Stimulated activated CD4-positive, alpha-beta T cell treated with anti-CD3 and anti-CD28 coated beads, Interleukin-12 subunit alpha, Interleukin-12 subunit beta, amount 100 ng/mL, for 48 hours (primary cell): ENCODE measurements around the gene FBXO38.

Experiments
- DNase-seq, 3 donors: peaks; one replicate each; pipeline ENCODE4 v3.0.0-alpha.2; 2020; ENCODE audit warnings: low read depth in 2 of 3, low spot score in 1 of 3

FBXO38 gene, protein sequence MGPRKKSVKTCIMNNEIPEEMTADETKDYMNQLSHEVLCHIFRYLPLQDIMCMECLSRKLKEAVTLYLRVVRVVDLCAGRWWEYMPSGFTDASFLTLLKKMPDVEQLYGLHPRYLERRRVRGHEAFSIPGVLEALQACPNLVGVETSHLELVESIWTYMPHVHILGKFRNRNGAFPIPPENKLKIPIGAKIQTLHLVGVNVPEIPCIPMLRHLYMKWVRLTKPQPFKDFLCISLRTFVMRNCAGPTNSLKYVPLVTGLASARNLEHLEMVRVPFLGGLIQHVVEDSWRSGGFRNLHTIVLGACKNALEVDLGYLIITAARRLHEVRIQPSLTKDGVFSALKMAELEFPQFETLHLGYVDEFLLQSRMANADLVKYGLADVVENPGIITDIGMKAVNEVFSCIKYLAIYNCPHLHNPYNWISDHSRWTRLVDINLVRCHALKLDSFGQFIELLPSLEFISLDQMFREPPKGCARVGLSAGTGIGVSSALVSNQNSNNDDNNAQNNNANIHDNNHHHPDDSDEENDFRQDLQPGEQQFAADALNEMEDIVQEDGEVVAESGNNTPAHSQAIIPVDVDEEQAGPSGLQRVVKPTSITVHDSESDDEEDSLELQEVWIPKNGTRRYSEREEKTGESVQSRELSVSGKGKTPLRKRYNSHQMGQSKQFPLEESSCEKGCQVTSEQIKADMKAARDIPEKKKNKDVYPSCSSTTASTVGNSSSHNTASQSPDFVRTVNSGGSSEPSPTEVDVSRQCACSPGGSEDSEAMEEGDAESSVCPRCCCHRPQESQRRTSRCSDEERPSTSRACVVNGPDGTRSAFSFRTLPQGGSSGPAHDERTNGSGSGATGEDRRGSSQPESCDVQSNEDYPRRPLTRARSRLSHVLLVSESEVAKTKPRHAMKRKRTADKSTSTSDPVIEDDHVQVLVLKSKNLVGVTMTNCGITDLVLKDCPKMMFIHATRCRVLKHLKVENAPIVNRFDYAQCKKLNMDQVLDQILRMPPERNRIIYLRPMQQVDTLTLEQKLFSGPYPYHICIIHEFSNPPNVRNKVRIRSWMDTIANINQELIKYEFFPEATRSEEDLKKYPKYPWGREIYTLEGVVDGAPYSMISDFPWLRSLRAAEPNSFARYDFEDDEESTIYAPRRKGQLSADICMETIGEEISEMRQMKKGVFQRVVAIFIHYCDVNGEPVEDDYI

DNA sequence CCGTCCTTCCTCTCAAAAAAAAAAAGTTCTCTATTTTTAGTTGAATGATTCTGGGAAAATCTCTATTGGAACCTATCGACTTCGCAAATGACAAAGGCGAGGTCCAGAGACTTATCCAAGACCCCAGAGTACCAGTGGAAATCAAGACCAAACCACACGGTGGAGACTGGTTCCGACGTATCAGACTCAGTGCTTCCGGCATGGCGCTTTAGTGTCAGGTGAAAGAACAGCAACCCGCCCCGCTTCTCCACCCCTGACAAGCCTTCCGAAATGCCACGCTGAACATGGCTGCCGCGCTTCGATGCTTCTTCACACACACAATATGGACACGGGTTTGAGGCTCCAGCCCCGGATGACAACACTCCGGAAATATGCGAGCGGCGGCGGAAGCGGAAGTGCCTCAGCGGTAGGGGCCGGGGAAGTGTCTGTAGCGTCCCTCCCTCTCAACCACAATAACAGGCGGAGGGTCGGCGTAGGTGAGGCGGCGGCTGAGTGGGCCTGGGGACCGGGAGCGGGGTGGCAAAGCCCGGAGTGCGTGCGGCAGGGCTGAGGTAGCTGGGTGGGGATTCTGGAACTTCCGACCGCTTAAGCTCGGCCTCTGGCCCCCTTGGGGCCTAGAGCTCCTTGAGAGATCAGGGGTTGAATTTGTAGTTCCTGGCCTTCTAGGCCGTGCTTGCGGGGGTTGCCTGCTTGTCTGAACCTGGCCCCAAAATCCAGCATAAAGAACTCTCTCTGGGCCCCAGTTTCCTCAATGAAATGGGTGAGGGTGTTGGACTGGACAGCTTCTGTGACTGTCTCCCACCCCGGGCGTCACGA lies at the start of gene FBXO38:
FBXO38 (plus strand) TSS at position 395 of the 816 bp plus-strand sequence. CDS start 10,819 bp downstream, outside the sequence.
- peak; percentile 91 to 94 (median 92) for DNase-seq

DNA sequence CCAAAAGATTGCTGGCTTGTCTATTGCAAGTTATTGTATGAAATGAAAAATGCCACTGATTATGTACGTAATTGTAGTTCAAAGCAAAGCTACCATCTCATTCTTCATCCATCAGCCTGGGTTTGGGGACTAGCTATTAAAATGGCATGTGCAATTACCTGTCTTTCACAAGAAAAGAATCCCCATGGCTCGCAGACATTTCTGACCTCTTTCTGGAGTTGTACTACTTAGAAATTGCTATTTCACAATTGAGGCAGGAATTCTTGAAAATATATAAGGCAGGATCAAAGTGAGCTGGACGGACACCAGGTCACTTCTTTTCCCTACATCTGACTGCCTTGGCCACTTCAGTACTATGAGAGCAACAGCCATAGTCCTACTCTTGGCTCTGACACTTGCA lies 48.5 kb upstream of the FBXO38 start, which contains the start of gene SPINK9:
SPINK9 (plus strand) TSS at position 301 of the 400 bp plus-strand sequence; CDS start at position 356, 55 bp downstream.
- no peak for DNase-seq

DNA sequence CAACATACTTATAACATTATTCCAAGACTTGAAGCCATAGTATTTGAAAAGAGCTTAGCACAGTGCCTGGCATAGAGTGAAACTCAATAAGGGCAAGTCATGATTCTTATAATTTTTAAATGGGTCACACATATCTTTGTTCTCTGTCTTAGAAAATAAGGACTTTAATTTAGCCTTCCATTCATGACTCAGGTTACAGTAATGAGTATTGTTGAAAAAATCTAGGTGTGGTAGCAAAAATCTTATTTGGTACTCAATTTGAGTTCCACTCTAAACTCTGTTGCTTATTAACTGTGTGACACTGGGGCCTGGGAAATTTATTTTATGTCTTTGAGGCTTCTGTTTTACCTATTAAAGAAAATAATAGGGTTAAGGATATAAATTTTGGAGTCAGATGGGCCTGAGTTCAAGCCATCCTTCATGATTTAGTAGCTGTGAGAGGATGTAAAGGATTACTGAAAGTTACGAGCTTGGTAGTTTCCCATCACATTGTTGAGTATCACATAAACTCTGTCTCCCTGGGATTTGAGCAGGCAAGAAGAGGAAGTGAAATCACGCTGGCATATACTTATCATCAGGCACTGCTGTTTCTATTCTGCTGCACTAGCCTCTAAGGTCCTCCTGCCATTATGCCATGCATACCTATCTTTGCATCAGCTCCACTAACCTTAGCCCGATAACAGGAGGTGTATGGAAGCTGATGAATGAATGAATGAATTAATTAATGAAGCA lies 46.9 kb upstream of the FBXO38 start:
- DNase-seq, result no peak

DNA sequence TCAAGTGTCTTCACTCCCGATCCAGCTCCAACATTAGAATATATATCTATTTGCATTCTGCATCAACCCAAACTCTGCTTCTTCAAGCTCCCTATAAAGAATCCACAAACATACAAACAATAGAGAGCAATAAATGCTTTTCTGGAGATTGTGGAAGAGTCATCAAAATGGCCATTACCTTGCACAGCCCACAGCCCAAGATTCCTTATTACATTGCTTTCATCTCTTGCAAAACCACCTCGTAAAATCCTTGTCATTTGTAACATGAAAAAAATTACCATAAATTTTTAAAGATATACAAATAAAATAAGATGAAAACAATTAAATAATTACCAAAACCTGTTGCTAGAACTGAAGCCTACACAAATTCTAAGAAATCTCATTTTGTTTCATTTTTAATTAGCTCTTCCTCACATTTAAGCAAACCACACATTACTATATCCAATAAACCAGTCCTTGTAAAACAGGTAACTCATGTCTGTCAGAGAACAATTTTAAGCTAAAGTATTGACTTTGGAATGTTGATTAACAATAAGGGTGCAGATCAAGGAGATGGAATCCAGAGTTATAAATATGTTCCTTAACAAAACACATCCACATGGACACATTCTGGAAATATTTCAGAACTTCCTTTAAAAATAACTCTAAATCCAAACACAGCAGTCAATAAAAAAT lies 41.2 kb upstream of the FBXO38 start:
- no peak for DNase-seq

DNA sequence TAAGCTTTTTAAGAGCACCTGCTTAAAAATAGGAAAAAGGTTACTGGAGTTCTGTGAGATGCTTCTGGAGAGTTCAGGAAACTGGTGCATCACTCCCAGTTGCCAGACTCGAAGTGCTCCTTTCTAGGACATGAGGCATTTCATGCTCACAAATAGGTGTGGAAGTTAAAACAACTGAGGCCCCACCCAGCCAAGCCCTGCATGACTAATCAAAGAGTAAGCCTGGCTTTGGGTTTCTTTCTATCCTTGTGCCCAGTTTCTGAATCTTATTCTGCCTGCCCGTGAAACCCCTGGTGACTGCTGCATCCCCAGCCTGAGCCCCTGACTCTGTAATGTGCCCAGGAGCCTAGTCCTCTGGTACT lies 40.7 kb upstream of the FBXO38 start:
- DNase-seq, result no peak

DNA sequence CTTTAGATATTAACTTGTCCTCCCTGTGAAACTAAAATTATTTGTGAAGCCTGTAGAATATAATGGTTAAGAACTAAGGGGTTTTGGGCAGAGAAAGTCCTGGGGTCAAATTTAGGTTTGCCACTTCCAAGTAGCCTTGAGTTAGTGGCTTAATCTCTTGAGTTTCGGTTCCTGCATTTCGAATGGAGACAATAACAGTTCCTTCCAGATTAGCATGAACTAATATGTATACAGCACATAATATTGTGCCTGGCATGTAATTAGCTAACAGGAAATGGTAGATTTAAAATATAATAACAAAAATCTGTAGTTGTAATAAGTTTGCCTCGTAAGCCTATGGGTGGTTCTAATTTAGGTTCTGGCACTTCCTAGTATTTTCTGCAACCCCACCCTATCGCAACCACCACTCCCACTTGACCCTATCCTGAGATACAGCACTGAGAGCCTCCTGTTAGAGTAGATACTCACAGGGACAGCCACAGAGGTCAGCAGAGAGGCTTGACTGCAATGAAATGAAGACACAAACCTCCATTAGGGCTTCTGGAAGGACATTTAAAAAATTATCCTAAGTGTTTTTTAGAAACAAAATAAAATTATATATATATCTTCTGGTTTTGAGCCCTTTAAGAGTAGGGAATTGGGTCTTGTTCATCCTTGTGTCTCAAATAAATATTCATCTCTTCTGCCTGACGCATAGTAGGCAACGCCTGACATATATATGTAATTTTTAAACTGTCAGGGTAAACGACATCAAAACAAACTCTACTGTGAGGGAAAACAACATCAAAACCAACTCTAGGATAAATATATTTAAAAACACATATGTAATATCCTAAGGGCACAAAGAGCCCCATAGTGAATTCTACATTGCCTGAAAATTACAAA lies 39.9 kb upstream of the FBXO38 start:
- no peak for DNase-seq

DNA sequence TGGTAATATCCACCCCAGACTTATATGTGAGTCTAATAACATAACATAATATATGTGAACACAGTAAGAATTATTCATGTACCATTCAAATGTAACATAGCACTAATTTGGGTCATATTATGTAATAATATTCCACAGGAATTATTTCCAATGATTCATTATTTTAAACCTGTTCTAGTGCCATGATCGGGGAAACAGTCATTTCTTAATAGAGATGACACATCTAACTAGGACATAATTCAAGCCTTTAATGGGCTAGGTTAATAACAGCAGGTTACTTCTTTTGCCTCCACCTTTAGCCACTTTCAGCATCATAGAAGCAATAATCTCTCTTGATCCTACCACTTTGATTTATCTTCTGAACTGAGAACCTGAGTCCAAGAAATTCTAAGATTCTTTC lies 36.1 kb upstream of the FBXO38 start:
- no peak for DNase-seq

DNA sequence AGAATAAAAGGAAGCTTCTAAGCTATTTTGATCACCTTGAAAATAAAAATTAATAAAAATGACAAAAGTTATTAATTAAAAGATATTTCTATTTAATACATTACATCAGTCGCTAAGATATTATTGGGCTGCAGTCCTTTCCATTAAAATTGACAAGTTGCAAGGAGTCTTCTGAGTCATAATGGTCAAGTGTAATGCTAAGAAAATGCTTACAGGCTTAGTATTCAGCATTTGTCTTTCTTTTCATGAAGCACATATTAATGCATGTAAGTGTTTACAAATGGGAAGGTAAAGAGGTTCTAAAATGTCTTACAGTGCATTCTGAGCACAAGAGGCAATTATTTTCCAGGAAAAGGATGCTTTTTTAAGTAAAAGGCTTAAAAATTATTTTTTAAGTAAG lies 31.1 kb upstream of the FBXO38 start:
- DNase-seq, result no peak

DNA sequence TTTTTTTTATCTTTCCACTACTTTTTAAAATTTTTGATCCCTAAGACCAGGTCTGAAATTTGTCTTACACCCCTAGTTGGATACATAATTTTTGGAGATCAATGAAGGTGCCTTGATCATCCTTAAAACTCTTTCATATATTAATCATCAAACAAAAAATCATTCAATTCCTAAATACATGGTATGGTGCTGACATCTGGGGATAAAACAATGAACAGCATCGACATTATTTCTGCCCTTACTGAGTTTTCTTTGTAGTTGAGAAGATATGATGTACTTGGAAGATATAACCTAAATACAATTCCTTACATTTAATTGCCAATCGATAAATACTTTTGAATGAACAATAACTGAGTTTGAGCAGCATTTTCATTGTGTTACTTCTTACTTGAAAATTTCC lies 30.1 kb upstream of the FBXO38 start:
- no peak for DNase-seq

DNA sequence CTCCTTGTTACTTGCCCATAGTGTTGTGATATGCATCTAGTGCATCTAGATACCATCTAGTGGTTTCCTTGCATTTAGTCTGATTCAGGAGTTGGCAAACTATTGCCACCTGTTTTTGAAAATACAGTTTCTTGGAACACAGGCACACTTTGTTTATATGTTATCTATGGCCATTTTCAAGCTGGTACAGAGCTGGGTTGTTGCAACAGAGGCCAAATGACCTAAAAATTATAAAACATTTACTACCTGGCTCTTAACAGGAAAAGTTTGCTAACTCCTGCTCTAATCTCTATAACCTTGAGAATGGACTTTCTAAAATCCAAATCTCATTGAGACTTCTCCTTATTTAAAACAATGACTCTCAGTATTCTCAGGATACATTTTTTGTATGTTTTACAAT lies 19.4 kb upstream of the FBXO38 start:
- no peak for DNase-seq

DNA sequence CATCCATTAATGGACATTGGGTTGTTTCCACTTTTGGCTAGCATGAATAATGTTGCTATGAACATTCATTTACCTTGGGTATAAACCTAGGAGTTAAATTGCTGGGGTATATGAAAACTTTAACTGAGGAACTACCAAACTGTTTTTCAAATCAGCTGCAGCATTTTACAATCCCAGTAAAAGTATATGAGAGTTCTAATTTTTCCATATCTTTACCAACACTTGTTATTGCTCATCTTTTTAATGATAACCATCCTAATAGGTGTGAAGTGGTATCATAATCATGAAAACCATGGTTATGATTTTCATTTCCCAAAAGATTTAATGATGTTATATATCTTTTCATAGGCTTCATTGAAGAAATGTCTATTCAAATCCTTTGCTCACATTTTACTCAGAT lies 15.5 kb upstream of the FBXO38 start:
- DNase-seq, result no peak

DNA sequence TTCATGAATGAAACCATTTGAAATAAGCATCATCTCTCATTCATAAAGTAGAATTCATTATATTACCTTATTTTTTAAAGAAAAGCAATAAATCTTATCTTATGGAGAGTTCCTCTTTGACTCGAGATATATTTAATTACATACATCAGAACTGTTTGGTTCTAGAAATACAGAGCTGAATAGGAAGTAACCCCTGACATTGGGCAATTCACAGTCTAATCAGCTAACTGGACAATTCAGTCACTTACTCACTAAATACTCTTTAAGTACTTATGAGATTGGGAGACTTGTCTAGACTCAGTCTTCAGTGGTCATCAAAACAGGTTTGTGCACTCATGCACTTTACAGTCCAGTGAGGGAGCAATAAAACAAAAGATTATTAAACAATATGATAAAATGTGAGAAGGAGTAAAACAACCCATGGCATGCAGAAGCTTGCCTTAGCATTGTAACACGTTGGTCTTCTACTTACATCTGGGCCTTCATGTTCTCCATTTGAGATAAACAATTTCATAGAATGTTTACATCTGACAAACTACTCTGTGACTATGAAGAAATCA lies 11.5 kb upstream of the FBXO38 start:
- no peak for DNase-seq

DNA sequence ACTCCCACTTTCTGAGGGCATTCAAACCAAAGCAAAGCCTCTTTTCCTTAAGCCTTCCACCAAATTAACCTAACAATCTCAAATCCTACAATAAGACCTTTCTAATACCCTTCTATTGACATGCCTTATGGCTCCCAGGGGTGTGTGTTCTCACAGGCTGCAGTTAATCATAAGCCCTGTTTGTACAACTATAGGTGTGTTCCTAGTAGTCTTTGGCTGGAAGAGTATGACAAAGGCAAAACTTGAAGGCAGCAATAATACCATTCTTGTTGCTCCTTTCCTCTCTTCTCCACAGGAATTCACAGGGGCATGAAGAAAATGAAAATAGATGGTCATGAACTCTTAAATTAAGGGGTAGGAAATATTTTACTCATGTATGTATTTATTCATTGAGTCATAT lies 10.9 kb upstream of the FBXO38 start:
- DNase-seq, result no peak

DNA sequence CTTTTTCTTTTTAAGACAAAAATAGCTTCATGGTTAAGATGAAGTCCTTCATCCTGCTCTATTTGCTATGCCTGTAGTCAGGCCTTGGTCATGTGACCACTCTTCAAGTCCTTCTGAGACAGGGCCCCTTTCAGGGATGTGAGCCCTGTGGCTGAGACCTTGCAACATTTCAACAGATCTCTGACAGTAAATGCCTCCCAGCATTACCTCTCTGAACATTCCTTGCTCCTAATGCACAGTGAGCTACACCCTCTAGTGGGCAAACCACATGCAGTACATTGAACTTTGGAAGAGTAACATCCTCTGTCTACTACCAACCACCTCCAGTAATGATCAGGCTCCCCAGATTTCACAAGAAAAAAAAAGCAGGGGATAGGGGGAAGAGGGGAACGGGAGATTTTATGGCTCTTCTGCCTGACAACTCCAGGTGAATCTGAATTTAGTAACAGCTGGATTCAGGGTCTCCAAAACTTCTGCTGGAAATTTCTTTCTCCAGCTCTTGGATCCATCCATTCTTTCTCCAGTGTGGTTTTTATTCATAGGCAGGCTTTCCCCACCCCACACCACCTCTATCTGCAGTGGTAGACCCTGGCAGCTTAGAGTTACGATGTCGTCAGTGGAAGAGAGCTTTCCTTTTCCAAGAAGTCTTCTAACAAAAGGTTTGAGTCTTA lies 8.9 kb upstream of the FBXO38 start:
- no peak for DNase-seq

DNA sequence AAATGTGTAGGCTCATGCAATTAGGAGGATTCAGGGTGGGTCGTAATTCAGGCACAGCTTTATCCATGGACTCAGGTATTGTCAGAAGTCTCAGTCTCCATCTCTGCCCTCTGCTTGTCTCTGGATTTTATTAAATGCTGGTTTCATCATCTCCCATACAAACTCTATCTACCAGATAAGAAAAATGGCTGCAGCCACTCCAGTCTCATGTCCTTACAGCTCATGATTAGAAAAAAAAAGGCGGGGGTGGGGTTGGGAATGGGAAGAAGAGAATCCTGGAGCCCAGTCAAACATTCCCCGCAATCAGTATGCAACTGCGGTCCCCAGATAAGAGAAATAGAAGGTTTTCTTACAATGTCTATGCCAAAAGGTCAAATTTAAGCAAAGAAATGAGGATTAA lies 7.6 kb upstream of the FBXO38 start:
- no peak for DNase-seq

DNA sequence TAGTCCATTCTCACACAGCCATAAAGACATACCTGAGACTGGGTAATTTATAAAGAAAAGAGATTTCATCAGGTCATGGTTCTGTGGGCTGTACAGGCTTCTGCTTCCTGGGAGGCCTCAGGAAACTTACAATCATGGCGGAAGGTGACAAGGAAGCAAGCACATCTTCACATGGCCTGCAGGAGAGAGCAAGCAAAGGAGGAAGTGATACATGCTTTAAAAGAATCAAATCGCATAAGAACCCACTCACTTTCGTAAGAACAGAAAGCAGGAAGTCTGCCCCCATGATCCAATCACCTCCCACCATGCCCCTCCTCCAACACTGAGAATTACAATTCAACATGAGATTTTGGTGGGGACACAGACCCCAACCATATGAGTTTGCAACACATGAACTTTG lies 5.1 kb upstream of the FBXO38 start:
- DNase-seq, result no peak

DNA sequence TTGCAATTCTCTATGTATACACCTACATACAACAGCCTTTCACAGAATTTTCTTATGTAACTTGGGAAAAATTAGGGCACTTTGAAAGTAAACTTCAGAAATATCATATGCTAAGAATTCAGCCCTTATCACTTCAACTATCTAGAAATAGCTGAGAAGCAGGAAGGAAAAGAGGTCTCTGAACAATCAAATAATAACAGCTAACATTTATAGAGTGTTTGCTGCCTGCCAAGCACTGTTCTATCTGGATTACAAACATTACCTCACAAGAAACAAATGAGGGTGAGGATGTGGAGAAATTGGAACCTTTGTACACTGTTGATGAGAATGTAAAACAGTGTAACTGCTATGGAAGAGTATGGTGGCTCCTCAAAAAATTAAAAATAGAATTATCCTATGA lies 4.4 kb upstream of the FBXO38 start:
- no peak for DNase-seq

DNA sequence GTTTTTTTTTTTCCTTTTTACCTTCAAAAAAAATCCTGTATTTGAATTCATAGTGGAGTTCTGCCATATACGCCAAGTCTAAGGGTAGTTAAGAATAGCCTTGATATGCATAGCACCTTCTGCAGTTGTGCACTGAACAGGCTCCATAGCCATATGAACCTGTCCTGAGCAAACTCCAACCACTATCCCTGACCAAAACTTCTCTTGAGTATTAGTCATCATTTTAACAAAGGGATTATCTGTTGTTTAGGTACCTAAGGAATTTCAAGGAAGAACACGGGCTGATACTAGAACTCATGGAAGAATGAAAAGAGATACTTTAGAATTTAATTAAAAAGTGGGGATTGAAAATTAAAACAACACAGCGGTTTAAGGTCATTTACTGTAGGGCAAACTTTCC lies 1.9 kb upstream of the FBXO38 start:
- no peak for DNase-seq
